Activated T-helper 2 cell treated with anti-CD3 and anti-CD28 coated beads, Interferon-gamma antibody, Interleukin-2, Interleukin-4, amounts not matched to agents 10 μg/mL and 5 μg/mL and 100 μg/mL, durations not matched to agents 14 hours and 24 hours and 36 hours (primary cell): ENCODE results near the gene ACP3. TPM values are rescaled to one million over a fixed set of nuclear protein-coding genes. Genes with fewer than 3 reads are reported as not detected.

ENCODE experiments used
- DNase-seq: peaks from one replicate; pipeline ENCODE4 v3.0.0; 2021; ENCODE audit warnings: low spot score
- H3K27ac Mint-ChIP-seq: one replicate; pipeline ENCODE4 v1.8.0; 2021; ENCODE audit warnings: mixed read lengths
- H3K27me3 Mint-ChIP-seq: one replicate; pipeline ENCODE4 v1.8.0; 2021; ENCODE audit warnings: low read depth, mixed read lengths
- H3K36me3 Mint-ChIP-seq: one replicate; pipeline ENCODE4 v1.8.0; 2021; ENCODE audit warnings: low read depth, mixed read lengths
- H3K4me1 Mint-ChIP-seq: one replicate; pipeline ENCODE4 v1.8.0; 2021; ENCODE audit warnings: low read depth, mixed read lengths
- H3K4me3 Mint-ChIP-seq: one replicate; pipeline ENCODE4 v1.8.0; 2021; ENCODE audit warnings: low read depth, mild to moderate bottlenecking, moderate library complexity, mixed read lengths
- H3K9me3 Mint-ChIP-seq: one replicate; pipeline ENCODE4 v1.8.0; 2021; ENCODE audit warnings: mixed read lengths
- intact Hi-C: fragments of 100-400 bp; cut with micrococcal nuclease; formaldehyde crosslinking; loops from one replicate; pipeline ENCODE4 v1.15.1; 2023
- total RNA-seq: library from RNA; stranded (reverse); gene quantifications from 2 replicates; pipeline ENCODE4 v1.2.3, GENCODE V29; 2022

The ACP3 gene
- not detected in 2 replicates for total RNA-seq

GRCh38 chr3:132317229-132317948, at the start of gene ACP3:
TSS of gene ACP3 (plus strand) at chr3:132317407. CDS start at chr3:132317457, 50 bp downstream.
- Mint-ChIP-seq H3K27ac (no peak within 1 kb of the TSS), H3K27me3 (peaks cover 3% of the 10 kb centered on the region), H3K9me3 (no peaks in the 10 kb centered on the region), H3K4me3 (no peak within 1 kb of the TSS), H3K4me1 (peaks cover 2% of the 10 kb centered on the region), H3K36me3 (no peaks in the 10 kb centered on the region)
- DNase-seq = no peak
- intact Hi-C loops = no loop called here

- Mint-ChIP-seq H3K36me3 (no peaks in the 10 kb centered on the region), H3K27ac (no peak overlapping the region), H3K4me3 (no peak overlapping the region), H3K9me3 (no peaks in the 10 kb centered on the region), H3K4me1 (no peaks in the 10 kb centered on the region), H3K27me3 (peaks cover 4% of the 10 kb centered on the region)
- no peak for DNase-seq
- intact Hi-C loops = no loop called here
Observed at GRCh38 chr3:132268956-132269355, 48.3 kb upstream of the ACP3 start.

GRCh38 chr3:132273036-132273435, 44.2 kb upstream of the ACP3 start:
- peaks cover 4% of the 10 kb centered on the region for H3K9me3 Mint-ChIP-seq
- H3K27ac Mint-ChIP-seq = no peak overlapping the region
- intact Hi-C loops = no loop called here
- no peaks in the 10 kb centered on the region for H3K36me3 Mint-ChIP-seq
- H3K4me1 Mint-ChIP-seq = no peaks in the 10 kb centered on the region
- H3K4me3 Mint-ChIP-seq = no peak overlapping the region
- DNase-seq = no peak
- peaks cover 3% of the 10 kb centered on the region for H3K27me3 Mint-ChIP-seq

- intact Hi-C loops = no loop called here
- Mint-ChIP-seq H3K4me1 (no peaks in the 10 kb centered on the region), H3K9me3 (peaks cover 7% of the 10 kb centered on the region), H3K27ac (no peak overlapping the region), H3K36me3 (no peaks in the 10 kb centered on the region), H3K4me3 (no peak overlapping the region), H3K27me3 (peaks cover 3% of the 10 kb centered on the region)
- DNase-seq = no peak
Observed at GRCh38 chr3:132276228-132276906, 40.8 kb upstream of the ACP3 start.

GRCh38 chr3:132279030-132279429, 38.2 kb upstream of the ACP3 start:
- Mint-ChIP-seq H3K4me1 (no peaks in the 10 kb centered on the region), H3K36me3 (no peaks in the 10 kb centered on the region), H3K27ac (no peak overlapping the region), H3K4me3 (no peak overlapping the region), H3K27me3 (no peaks in the 10 kb centered on the region), H3K9me3 (peaks cover 7% of the 10 kb centered on the region)
- intact Hi-C loops = no loop called here
- no peak for DNase-seq

- intact Hi-C loops = no loop called here
Observed at GRCh38 chr3:132283440-132283839, 33.8 kb upstream of the ACP3 start.

GRCh38 chr3:132283916-132284405, 33.2 kb upstream of the ACP3 start:
- H3K27ac Mint-ChIP-seq = no peak overlapping the region
- H3K9me3 Mint-ChIP-seq = no peaks in the 10 kb centered on the region
- H3K4me3 Mint-ChIP-seq = no peak overlapping the region
- no peak for DNase-seq
- H3K27me3 Mint-ChIP-seq = no peaks in the 10 kb centered on the region
- intact Hi-C loops = no loop called here
- H3K36me3 Mint-ChIP-seq = no peaks in the 10 kb centered on the region
- H3K4me1 Mint-ChIP-seq = no peaks in the 10 kb centered on the region

More at GRCh38 chr3:132283440-132283839, 33.8 kb upstream of the ACP3 start:
- H3K27ac Mint-ChIP-seq = no peak overlapping the region
- H3K9me3 Mint-ChIP-seq = no peaks in the 10 kb centered on the region
- no peak overlapping the region for H3K4me3 Mint-ChIP-seq
- H3K36me3 Mint-ChIP-seq = no peaks in the 10 kb centered on the region
- H3K27me3 Mint-ChIP-seq = no peaks in the 10 kb centered on the region
- DNase-seq = no peak
- no peaks in the 10 kb centered on the region for H3K4me1 Mint-ChIP-seq

- H3K4me1 Mint-ChIP-seq = no peaks in the 10 kb centered on the region
- no peaks in the 10 kb centered on the region for H3K9me3 Mint-ChIP-seq
- intact Hi-C loops = no loop called here
Observed at GRCh38 chr3:132284781-132285619, 32.2 kb upstream of the ACP3 start.

GRCh38 chr3:132285620-132285945, 31.6 kb upstream of the ACP3 start:
- no peaks in the 10 kb centered on the region for H3K4me1 Mint-ChIP-seq
- H3K9me3 Mint-ChIP-seq = no peaks in the 10 kb centered on the region
- H3K36me3 Mint-ChIP-seq = no peaks in the 10 kb centered on the region
- no peak overlapping the region for H3K4me3 Mint-ChIP-seq
- H3K27ac Mint-ChIP-seq = no peak overlapping the region
- peaks cover 2% of the 10 kb centered on the region for H3K27me3 Mint-ChIP-seq
- intact Hi-C loops = no loop called here
- DNase-seq = no peak

More at GRCh38 chr3:132284781-132285619, 32.2 kb upstream of the ACP3 start:
- no peak for DNase-seq
- H3K4me3 Mint-ChIP-seq = no peak overlapping the region
- no peak overlapping the region for H3K27ac Mint-ChIP-seq
- H3K27me3 Mint-ChIP-seq = peaks cover 2% of the 10 kb centered on the region
- H3K36me3 Mint-ChIP-seq = no peaks in the 10 kb centered on the region

GRCh38 chr3:132286035-132286434, 31.2 kb upstream of the ACP3 start:
- Mint-ChIP-seq H3K36me3 (no peaks in the 10 kb centered on the region), H3K27me3 (peaks cover 2% of the 10 kb centered on the region), H3K27ac (no peak overlapping the region), H3K4me1 (peaks cover 2% of the 10 kb centered on the region), H3K4me3 (no peak overlapping the region), H3K9me3 (no peaks in the 10 kb centered on the region)
- intact Hi-C loops = no loop called here
- no peak for DNase-seq

- no peak for DNase-seq
Observed at GRCh38 chr3:132288357-132288756, 28.9 kb upstream of the ACP3 start.

GRCh38 chr3:132289316-132289715, 27.9 kb upstream of the ACP3 start:
- Mint-ChIP-seq H3K36me3 (no peaks in the 10 kb centered on the region), H3K27ac (no peak overlapping the region), H3K9me3 (no peaks in the 10 kb centered on the region), H3K4me3 (no peak overlapping the region), H3K4me1 (peaks cover 2% of the 10 kb centered on the region), H3K27me3 (peaks cover 2% of the 10 kb centered on the region)
- intact Hi-C loops = no loop called here
- DNase-seq = no peak

More at GRCh38 chr3:132288357-132288756, 28.9 kb upstream of the ACP3 start:
- intact Hi-C loops = no loop called here
- Mint-ChIP-seq H3K9me3 (no peaks in the 10 kb centered on the region), H3K4me3 (no peak overlapping the region), H3K27ac (no peak overlapping the region), H3K4me1 (peaks cover 2% of the 10 kb centered on the region), H3K36me3 (no peaks in the 10 kb centered on the region), H3K27me3 (peaks cover 2% of the 10 kb centered on the region)
